PC-9 (cell line): ENCODE measurements around the gene GCGR. TPM values are rescaled to one million over a fixed set of nuclear protein-coding genes. Genes with fewer than 3 reads are reported as not detected.

Experiments used
- BruUV-seq: library from RNA; stranded (reverse); fragments of 400-500 nt; replicated peaks from 2 replicates; lab custom pipeline; 2021; lab: Mats Ljungman, UMichigan
- CTCF ChIA-PET: fragments of 300-600 bp; sonication (Branson Sonifier 250); formaldehyde crosslinking; loops from one replicate; lab custom pipeline; 2022; ENCODE audit warnings: antibody characterized with exemption; lab: Charles Lee
- POLR2A ChIA-PET: fragments of 300-600 bp; sonication (Branson Sonifier 250); formaldehyde crosslinking; loops from one replicate; lab custom pipeline; 2022; ENCODE audit warnings: antibody characterized with exemption; ENCODE audit not compliant: unreplicated experiment; lab: Charles Lee
- DNase-seq, 2 experiments: peaks; one replicate each; pipeline versions ENCODE4 v3.0.0 to v3.0.0-alpha.2; 2015 to 2022; ENCODE audit warnings: mixed read lengths in 1 of 2
- H2AFZ ChIP-seq: fragments of 200-600 bp; sonication (generic); 2 replicates; pipeline ENCODE4 v1.8.1; 2017; ENCODE audit warnings: antibody characterized with exemption
- H3F3A ChIP-seq: fragments of 200-600 bp; sonication (generic); 2 replicates; pipeline ENCODE4 v1.8.1; 2017; ENCODE audit warnings: antibody characterized with exemption, mild to moderate bottlenecking, low read depth; ENCODE audit not compliant: insufficient read depth
- H3K27ac ChIP-seq: fragments of 200-600 bp; sonication (generic); 2 replicates; pipeline ENCODE4 v1.6.1; 2016; ENCODE audit warnings: mixed run types
- H3K27me3 ChIP-seq: fragments of 200-600 bp; sonication (generic); 2 replicates; pipeline ENCODE4 v1.6.1; 2016; ENCODE audit warnings: low read depth, mixed run types; ENCODE audit not compliant: insufficient read depth
- H3K36me3 ChIP-seq: fragments of 200-600 bp; sonication (generic); 2 replicates; pipeline ENCODE4 v1.6.1; 2016; ENCODE audit warnings: low read depth, mixed run types
- H3K4me1 ChIP-seq: fragments of 200-600 bp; sonication (generic); replicated peaks from 2 replicates; pipeline ENCODE4 v1.6.1; 2016; ENCODE audit warnings: mixed run types; ENCODE audit not compliant: insufficient read depth
- H3K4me2 ChIP-seq: fragments of 200-600 bp; sonication (generic); 2 replicates; pipeline ENCODE4 v1.6.1; 2017; ENCODE audit warnings: mixed run types
- H3K4me3 ChIP-seq: fragments of 200-600 bp; sonication (generic); 2 replicates; pipeline ENCODE4 v1.6.1; 2016; ENCODE audit warnings: mixed run types
- H3K79me2 ChIP-seq: fragments of 200-600 bp; sonication (generic); 2 replicates; pipeline ENCODE4 v1.6.1; 2017; ENCODE audit warnings: low read depth, mixed run types
- H3K9me2 ChIP-seq: fragments of 200-600 bp; sonication (generic); 2 replicates; pipeline ENCODE4 v1.8.1; 2017; ENCODE audit warnings: mild to moderate bottlenecking; ENCODE audit not compliant: insufficient read depth
- H3K9me3 ChIP-seq: fragments of 200-600 bp; sonication (generic); 2 replicates; pipeline ENCODE4 v1.8.1; 2016; ENCODE audit warnings: low read depth; ENCODE audit not compliant: insufficient read depth
- H4K20me1 ChIP-seq: fragments of 200-600 bp; sonication (generic); 2 replicates; pipeline ENCODE4 v1.8.1; 2017; ENCODE audit not compliant: insufficient read depth
- CTCF ChIP-seq: fragments of 200-600 bp; sonication (generic); conservative IDR thresholded peaks from 2 replicates; pipeline ENCODE4 v1.6.1; 2017; ENCODE audit warnings: mixed run types, antibody characterized with exemption, mild to moderate bottlenecking, moderate library complexity
- EZH2 ChIP-seq: fragments of 200-600 bp; sonication (generic); IDR thresholded peaks from 2 replicates; pipeline ENCODE4 v1.8.0; 2017; ENCODE audit warnings: antibody characterized with exemption, low read depth
- intact Hi-C: fragments of 100-400 bp; cut with micrococcal nuclease; formaldehyde crosslinking; loops from one replicate; pipeline ENCODE4 v1.10.0; 2022; ENCODE audit not compliant: unreplicated experiment
- total RNA-seq: library from RNA; stranded (reverse); gene quantifications from 2 replicates; pipeline ENCODE4 v1.2.3, GENCODE V29; 2021

The GCGR gene
- total RNA-seq, 1 experiment from 2014 or later: not detected

GRCh38 chr17:81813371-81813684 lies 9.4 kb downstream of the GCGR start:
- H3K27ac ChIP-seq: no peak overlapping the region
- ChIA-PET POLR2A (interaction anchor here (0.5 kb wide), 1 partner anchor 293 kb away, joined by 4 read pairs; no protein-coding TSS in a partner anchor), CTCF (no interaction called here)
- H2AFZ ChIP-seq: no peak overlapping the region
- H3K4me2 ChIP-seq: no peak overlapping the region
- no peak overlapping the region for H3K4me3 ChIP-seq
- intact Hi-C loops: no loop called here
- no peak for TF ChIP-seq CTCF
- no peak for TF ChIP-seq EZH2
- BruUV-seq: no TSS peak
- H3K36me3 ChIP-seq: no peaks in the 10 kb centered on the region
- no peaks in the 10 kb centered on the region for H3K79me2 ChIP-seq
- H3F3A ChIP-seq: no peaks in the 10 kb centered on the region
- no peak for DNase-seq
- H3K27me3 ChIP-seq: 0 out of 2 replicates have a peak, but pooled peaks cover 2% of the 10 kb centered on the region
- no peaks in the 10 kb centered on the region for H3K4me1 ChIP-seq
- no peaks in the 10 kb centered on the region for H4K20me1 ChIP-seq
- H3K9me3 ChIP-seq: no peaks in the 10 kb centered on the region
- no peaks in the 10 kb centered on the region for H3K9me2 ChIP-seq

- H3K36me3 ChIP-seq: no peaks in the 10 kb centered on the region
- H2AFZ ChIP-seq: no peak overlapping the region
- ChIA-PET CTCF (no interaction called here), POLR2A (no interaction called here)
- H3K27ac ChIP-seq: no peak overlapping the region
- no peak for DNase-seq
- H3K4me3 ChIP-seq: no peak overlapping the region
- no peak overlapping the region for H3K4me2 ChIP-seq
- TF ChIP-seq CTCF: no peak
- no peak for TF ChIP-seq EZH2
- 0 out of 2 replicates have a peak, but pooled peaks cover 2% of the 10 kb centered on the region for H3K27me3 ChIP-seq
- no peaks in the 10 kb centered on the region for H3F3A ChIP-seq
- intact Hi-C loops: no loop called here
- H3K4me1 ChIP-seq: no peaks in the 10 kb centered on the region
- no peaks in the 10 kb centered on the region for H3K9me2 ChIP-seq
- no peaks in the 10 kb centered on the region for H3K79me2 ChIP-seq
- no peaks in the 10 kb centered on the region for H3K9me3 ChIP-seq
- H4K20me1 ChIP-seq: no peaks in the 10 kb centered on the region
- BruUV-seq: no TSS peak
Observed at GRCh38 chr17:81813861-81814683, 10.1 kb downstream of the GCGR start.

- no peaks in the 10 kb centered on the region for H3K9me2 ChIP-seq
- no TSS peak for BruUV-seq
- H3K79me2 ChIP-seq: no peaks in the 10 kb centered on the region
- peak overlapping the region; percentile 25 for H3K4me2 ChIP-seq
- ChIA-PET CTCF (no interaction called here), POLR2A (interaction anchor here (0.7 kb wide), 1 partner anchor 10 kb away, joined by 8 read pairs; no protein-coding TSS in a partner anchor)
- no peaks in the 10 kb centered on the region for H3K4me1 ChIP-seq
- no peak overlapping the region for H3K27ac ChIP-seq
- DNase-seq: peak; percentile 36 to 45
- intact Hi-C loops: no loop called here
- 0 out of 2 replicates have a peak, but pooled peaks cover 2% of the 10 kb centered on the region for H3K27me3 ChIP-seq
- no peaks in the 10 kb centered on the region for H3K36me3 ChIP-seq
- H4K20me1 ChIP-seq: no peaks in the 10 kb centered on the region
- H3F3A ChIP-seq: no peaks in the 10 kb centered on the region
- no peaks in the 10 kb centered on the region for H3K9me3 ChIP-seq
- no peak for TF ChIP-seq EZH2
- no peak for TF ChIP-seq CTCF
- no peak overlapping the region for H3K4me3 ChIP-seq
- H2AFZ ChIP-seq: no peak overlapping the region
Observed at GRCh38 chr17:81814748-81815645, 11.0 kb downstream of the GCGR start.
